ENCODE measurements around the gene RNF144A. TPM values are rescaled to one million over a fixed set of nuclear protein-coding genes. Genes with fewer than 3 reads are reported as not detected.

RNF144A gene
- total RNA-seq, 1 experiment from 2014 or later: 3.0 TPM

DNA sequence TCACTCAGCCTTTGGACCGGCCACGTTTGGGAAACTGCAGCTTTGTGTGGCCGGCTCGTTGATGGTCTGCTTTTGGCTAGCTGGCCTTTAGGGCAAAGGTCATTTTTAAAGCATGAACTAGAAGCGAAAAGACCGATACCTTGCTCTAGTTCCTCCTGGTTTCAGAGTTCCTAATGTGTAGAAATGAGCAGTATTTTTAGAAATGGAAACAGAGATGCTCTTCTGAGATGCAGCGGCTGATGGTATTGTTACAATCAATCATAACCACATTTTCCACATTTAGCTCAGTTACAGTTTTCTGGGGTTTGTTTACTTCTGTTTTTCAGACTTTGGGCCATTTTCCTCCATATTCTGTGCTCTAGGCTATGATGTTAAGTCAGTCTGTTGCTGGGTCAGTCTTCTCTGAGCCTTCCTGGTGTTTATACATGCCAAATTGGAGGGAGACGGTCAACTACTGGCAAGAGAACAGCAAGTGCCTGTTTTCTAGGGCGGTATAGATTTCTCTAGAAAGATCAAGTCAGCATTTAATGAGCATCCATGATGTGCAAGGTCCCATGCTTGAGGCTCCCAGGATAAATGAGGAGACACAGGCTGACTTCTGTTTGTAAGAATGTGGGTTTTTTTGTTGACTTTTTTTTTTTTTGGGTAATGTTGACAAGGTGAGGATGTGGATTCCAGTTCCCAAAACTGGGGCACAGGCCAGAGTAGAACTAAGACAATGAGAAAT is 28.0 kb downstream of the RNF144A start:
- Histone ChIP-seq H3K9me3 (no peaks in the 10 kb centered on the region), H3K27me3 (replicated peaks; ENCODE audit: control insufficient read depth, insufficient read depth, low read length) (no peaks in the 10 kb centered on the region; the same call in 1 of the 2 replicates), H3K4me1 (no peaks in the 10 kb centered on the region), H3K36me3 (ENCODE audit: control insufficient read depth, insufficient read depth, low read length) (no peaks in the 10 kb centered on the region), H3K4me3 (ENCODE audit: low read depth, low read length) (no peak overlapping the region)
- no peak overlapping the region for H3K27ac Mint-ChIP-seq (ENCODE audit: unreplicated experiment)
- intact Hi-C loops (cut with micrococcal nuclease; ENCODE audit: unreplicated experiment): no loop called here
- no peaks in the 10 kb centered on the region for H3K27me3 Mint-ChIP-seq (ENCODE audit: insufficient read depth, unreplicated experiment)
- no peak overlapping the region for H3K4me3 Mint-ChIP-seq (ENCODE audit: unreplicated experiment)
- ChIA-PET POLR2A (no interaction called here), CTCF (no interaction called here)
- TF ChIP-seq, protein P1, sequence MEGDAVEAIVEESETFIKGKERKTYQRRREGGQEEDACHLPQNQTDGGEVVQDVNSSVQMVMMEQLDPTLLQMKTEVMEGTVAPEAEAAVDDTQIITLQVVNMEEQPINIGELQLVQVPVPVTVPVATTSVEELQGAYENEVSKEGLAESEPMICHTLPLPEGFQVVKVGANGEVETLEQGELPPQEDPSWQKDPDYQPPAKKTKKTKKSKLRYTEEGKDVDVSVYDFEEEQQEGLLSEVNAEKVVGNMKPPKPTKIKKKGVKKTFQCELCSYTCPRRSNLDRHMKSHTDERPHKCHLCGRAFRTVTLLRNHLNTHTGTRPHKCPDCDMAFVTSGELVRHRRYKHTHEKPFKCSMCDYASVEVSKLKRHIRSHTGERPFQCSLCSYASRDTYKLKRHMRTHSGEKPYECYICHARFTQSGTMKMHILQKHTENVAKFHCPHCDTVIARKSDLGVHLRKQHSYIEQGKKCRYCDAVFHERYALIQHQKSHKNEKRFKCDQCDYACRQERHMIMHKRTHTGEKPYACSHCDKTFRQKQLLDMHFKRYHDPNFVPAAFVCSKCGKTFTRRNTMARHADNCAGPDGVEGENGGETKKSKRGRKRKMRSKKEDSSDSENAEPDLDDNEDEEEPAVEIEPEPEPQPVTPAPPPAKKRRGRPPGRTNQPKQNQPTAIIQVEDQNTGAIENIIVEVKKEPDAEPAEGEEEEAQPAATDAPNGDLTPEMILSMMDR (IDR thresholded peaks at IDR 0.05; ENCODE audit: insufficient read depth in 1 of 2, low read depth in 1 of 2, low read length in 1 of 2, severe bottlenecking in 1 of 2, unreplicated experiment in 1 of 2): no peak
- H3K4me1 Mint-ChIP-seq (ENCODE audit: low read depth, unreplicated experiment): no peaks in the 10 kb centered on the region
- no peaks in the 10 kb centered on the region for H3K36me3 Mint-ChIP-seq (ENCODE audit: insufficient read depth, unreplicated experiment)
- no peaks in the 10 kb centered on the region for H3K9me3 Mint-ChIP-seq (ENCODE audit: unreplicated experiment)
- DNase-seq: no peak
- BruUV-seq (replicated peaks): no TSS peak

DNA sequence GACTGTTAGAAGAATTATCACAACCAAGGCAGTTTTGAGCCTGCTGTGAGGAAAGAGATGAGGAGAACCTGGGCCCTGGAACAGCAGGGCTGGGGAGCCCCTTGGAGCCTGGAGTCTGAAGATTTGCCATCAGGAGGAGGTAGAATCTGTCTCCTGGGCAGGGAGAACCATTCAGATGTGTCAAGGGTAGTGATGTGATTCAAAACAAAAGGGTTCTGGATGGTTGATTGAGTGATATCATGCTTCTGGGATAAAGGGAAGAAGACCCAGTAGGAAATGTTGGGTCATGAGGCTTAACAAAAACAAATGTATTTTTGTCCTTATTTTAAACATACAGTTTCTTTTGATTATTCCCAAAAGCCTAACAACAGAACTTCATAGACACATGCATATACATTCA is 28.6 kb downstream of the RNF144A start:
- TF ChIP-seq, protein P1 (IDR thresholded peaks at IDR 0.05; ENCODE audit: insufficient read depth in 1 of 2, low read depth in 1 of 2, low read length in 1 of 2, severe bottlenecking in 1 of 2, unreplicated experiment in 1 of 2): no peak
- DNase-seq: no peak
- H3K27ac Mint-ChIP-seq (ENCODE audit: unreplicated experiment): no peak overlapping the region
- H3K9me3 Mint-ChIP-seq (ENCODE audit: unreplicated experiment): no peaks in the 10 kb centered on the region
- H3K4me1 Mint-ChIP-seq (ENCODE audit: low read depth, unreplicated experiment): no peaks in the 10 kb centered on the region
- CTCF ChIA-PET: no interaction called here
- Histone ChIP-seq H3K4me1 (no peaks in the 10 kb centered on the region), H3K9me3 (no peaks in the 10 kb centered on the region), H3K4me3 (ENCODE audit: low read depth, low read length) (no peak overlapping the region), H3K36me3 (ENCODE audit: control insufficient read depth, insufficient read depth, low read length) (no peaks in the 10 kb centered on the region), H3K27me3 (replicated peaks; ENCODE audit: control insufficient read depth, insufficient read depth, low read length) (no peaks in the 10 kb centered on the region; the same call in 1 of the 2 replicates)
- no peak overlapping the region for H3K4me3 Mint-ChIP-seq (ENCODE audit: unreplicated experiment)
- no TSS peak for BruUV-seq (replicated peaks)
- no peaks in the 10 kb centered on the region for H3K36me3 Mint-ChIP-seq (ENCODE audit: insufficient read depth, unreplicated experiment)
- POLR2A ChIA-PET: no interaction called here
- intact Hi-C loops (cut with micrococcal nuclease; ENCODE audit: unreplicated experiment): no loop called here
- no peaks in the 10 kb centered on the region for H3K27me3 Mint-ChIP-seq (ENCODE audit: insufficient read depth, unreplicated experiment)

DNA sequence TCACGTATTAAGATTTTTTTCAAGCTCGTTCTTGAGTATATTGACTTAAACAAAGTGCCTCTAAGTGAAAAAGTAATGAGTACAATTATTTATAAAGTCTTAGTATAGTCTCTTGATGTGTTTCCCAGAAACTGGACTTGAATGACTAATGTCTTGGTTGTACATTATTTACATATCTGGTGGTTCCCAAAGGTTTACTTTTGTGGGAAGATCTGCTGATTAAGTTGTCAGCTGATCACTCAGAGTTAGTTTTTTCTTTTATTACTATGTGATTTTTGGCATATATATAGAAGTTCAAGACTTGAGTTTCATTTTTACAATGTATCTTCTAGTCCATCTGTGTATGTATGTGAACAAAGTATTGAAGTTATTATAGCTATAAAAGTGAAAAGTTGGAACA is 29.5 kb downstream of the RNF144A start:
- DNase-seq: no peak
- Mint-ChIP-seq H3K4me3 (ENCODE audit: unreplicated experiment) (no peak overlapping the region), H3K4me1 (ENCODE audit: low read depth, unreplicated experiment) (no peaks in the 10 kb centered on the region), H3K36me3 (ENCODE audit: insufficient read depth, unreplicated experiment) (no peaks in the 10 kb centered on the region), H3K27me3 (ENCODE audit: insufficient read depth, unreplicated experiment) (no peaks in the 10 kb centered on the region), H3K27ac (ENCODE audit: unreplicated experiment) (no peak overlapping the region), H3K9me3 (ENCODE audit: unreplicated experiment) (no peaks in the 10 kb centered on the region)
- Histone ChIP-seq H3K27me3 (replicated peaks; ENCODE audit: control insufficient read depth, insufficient read depth, low read length) (no peaks in the 10 kb centered on the region; the same call in 1 of the 2 replicates), H3K4me1 (no peaks in the 10 kb centered on the region), H3K9me3 (no peaks in the 10 kb centered on the region), H3K4me3 (ENCODE audit: low read depth, low read length) (no peak overlapping the region), H3K36me3 (ENCODE audit: control insufficient read depth, insufficient read depth, low read length) (no peaks in the 10 kb centered on the region)
- intact Hi-C loops (cut with micrococcal nuclease; ENCODE audit: unreplicated experiment): no loop called here
- POLR2A ChIA-PET: no interaction called here
- TF ChIP-seq, protein P1 (IDR thresholded peaks at IDR 0.05; ENCODE audit: insufficient read depth in 1 of 2, low read depth in 1 of 2, low read length in 1 of 2, severe bottlenecking in 1 of 2, unreplicated experiment in 1 of 2): no peak
- CTCF ChIA-PET: no interaction called here
- BruUV-seq (replicated peaks): no TSS peak
